NCI-H524 treated with DMSO at 0.1 percent for 48 hours (cell line): ENCODE results near the gene CKB.
A peak's percentile ranks its signal among the peaks of the same experiment; 100 is the strongest.

ENCODE experiments used
- DNase-seq: peaks from one replicate; lab custom pipeline; 2025; lab: John Stamatoyannopoulos, UW

CKB gene

GRCh38 chr14:103522649-103523574 is at the start of gene CKB:
CKB (minus strand) TSS chr14:103522830; CDS start chr14:103522493, 337 bp downstream.
- peak; percentile 58 for DNase-seq

GRCh38 chr14:103569408-103569807 is 46.8 kb upstream of the CKB start:
- no peak for DNase-seq

GRCh38 chr14:103568952-103569351 is 46.3 kb upstream of the CKB start:
- DNase-seq: no peak

GRCh38 chr14:103563844-103564505 is 41.3 kb upstream of the CKB start:
- DNase-seq: no peak

GRCh38 chr14:103563226-103563620 is 40.6 kb upstream of the CKB start:
- DNase-seq: no peak

- DNase-seq: peak; percentile 40
Observed at GRCh38 chr14:103562429-103563225, 40.0 kb upstream of the CKB start, which contains the start of the genes BAG5 and COA8. BAG5 (minus strand) TSS chr14:103562657; CDS start chr14:103561164, 1,493 bp downstream. COA8 (plus strand) TSS chr14:103562960; CDS start chr14:103563002, 42 bp downstream.

- no peak for DNase-seq
Observed at GRCh38 chr14:103562179-103562428, 39.5 kb upstream of the CKB start.

GRCh38 chr14:103561381-103562178 is 39.0 kb upstream of the CKB start:
- no peak for DNase-seq

GRCh38 chr14:103560691-103561090 is 38.1 kb upstream of the CKB start:
- DNase-seq: no peak

GRCh38 chr14:103559766-103560165 is 37.1 kb upstream of the CKB start:
- DNase-seq: no peak

- no peak for DNase-seq
Observed at GRCh38 chr14:103558071-103558882, 35.6 kb upstream of the CKB start.

GRCh38 chr14:103556946-103557758 is 34.5 kb upstream of the CKB start:
- DNase-seq: no peak

GRCh38 chr14:103555559-103556337 is 33.1 kb upstream of the CKB start:
- no peak for DNase-seq

GRCh38 chr14:103552846-103553210 is 30.2 kb upstream of the CKB start:
- DNase-seq: no peak

- DNase-seq: no peak
Observed at GRCh38 chr14:103552011-103552845, 29.6 kb upstream of the CKB start.

- DNase-seq: no peak
Observed at GRCh38 chr14:103551338-103551762, 28.7 kb upstream of the CKB start.

- DNase-seq: no peak
Observed at GRCh38 chr14:103550451-103551337, 28.1 kb upstream of the CKB start.
